NCI-H128 (cell line): ENCODE measurements around the gene CACUL1.
"Not testable (repeated sequence)": the region's sequence is repeated elsewhere in the genome, so short reads cannot be mapped to it uniquely, and the experiment has no call there.

Experiments
- DNase-seq: peaks from one replicate; lab custom pipeline; 2025; ENCODE audit not compliant: unreplicated experiment; lab: John Stamatoyannopoulos, UW

Gene CACUL1

GRCh38 chr10:118754556-118755423 lies at the start of gene CACUL1:
Gene CACUL1 (minus strand): TSS chr10:118754970. CDS start chr10:118754762, 208 bp downstream.
- DNase-seq, result peak; percentile 94

DNA sequence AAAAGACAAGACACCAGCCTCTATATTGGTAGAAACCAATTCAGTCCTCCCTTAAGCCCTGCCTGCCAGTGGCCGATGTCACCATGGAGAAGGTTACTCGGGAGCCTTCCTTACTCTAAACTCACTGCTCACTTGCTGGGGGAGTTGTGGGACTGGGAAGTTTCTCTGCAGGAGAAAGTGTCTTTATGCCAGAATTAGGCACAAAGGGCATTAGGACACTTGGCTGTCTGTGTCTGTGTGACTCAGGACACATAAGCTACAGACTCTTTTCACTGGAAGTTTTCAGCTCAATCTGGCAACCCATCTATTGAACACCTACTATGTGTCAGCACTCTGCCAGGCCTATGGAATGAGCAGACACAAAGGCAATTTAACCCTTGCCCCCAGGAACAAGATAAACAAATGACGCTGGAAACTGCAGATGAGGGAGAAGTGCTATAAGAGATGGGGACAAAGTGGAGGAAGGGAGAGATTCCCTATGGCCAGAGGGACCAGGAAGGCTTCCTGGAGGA lies 49.5 kb upstream of the CACUL1 start:
- no peak for DNase-seq

DNA sequence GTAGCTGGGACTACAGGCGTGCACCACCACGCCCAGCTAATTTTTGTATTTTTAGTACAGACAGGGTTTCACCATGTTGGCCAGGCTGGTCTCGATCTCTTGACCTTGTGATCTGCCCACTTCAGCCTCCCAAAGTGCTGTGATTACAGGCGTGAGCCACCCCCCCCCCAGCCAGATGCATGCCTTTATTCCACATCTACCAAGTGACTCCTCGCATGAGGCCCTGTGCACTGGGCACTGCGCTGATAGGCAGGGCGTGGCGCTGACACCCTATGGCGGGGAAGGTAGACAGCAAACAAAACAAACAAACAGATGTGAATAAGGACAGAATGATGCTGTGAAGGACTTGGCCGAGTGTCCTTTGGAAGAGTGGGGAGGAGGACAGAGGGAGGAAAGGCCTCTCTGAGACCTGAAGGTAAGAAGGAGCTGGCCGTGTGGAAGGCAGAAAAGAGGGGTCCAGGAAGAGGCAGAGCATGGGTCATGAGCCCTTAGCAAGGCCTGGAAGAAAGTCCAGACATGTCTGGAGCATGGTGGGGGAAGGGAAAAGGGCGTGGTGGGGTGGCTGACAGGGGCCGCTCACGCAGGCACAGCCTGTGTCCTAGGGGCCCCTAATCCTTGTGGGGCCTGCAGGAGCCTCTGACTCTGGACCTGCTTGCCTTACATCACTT lies 47.5 kb upstream of the CACUL1 start:
- DNase-seq, result no peak

- no peak for DNase-seq
Measured at GRCh38 chr10:118800920-118801319, 46.1 kb upstream of the CACUL1 start.

GRCh38 chr10:118799777-118800176 lies 45.0 kb upstream of the CACUL1 start:
- DNase-seq, result no peak

- DNase-seq, result no peak
Measured at GRCh38 chr10:118798231-118798662, 43.5 kb upstream of the CACUL1 start.

GRCh38 chr10:118794971-118795370 lies 40.2 kb upstream of the CACUL1 start:
- DNase-seq, result not testable (repeated sequence)

GRCh38 chr10:118793545-118793944 lies 38.8 kb upstream of the CACUL1 start:
- DNase-seq, result no peak

DNA sequence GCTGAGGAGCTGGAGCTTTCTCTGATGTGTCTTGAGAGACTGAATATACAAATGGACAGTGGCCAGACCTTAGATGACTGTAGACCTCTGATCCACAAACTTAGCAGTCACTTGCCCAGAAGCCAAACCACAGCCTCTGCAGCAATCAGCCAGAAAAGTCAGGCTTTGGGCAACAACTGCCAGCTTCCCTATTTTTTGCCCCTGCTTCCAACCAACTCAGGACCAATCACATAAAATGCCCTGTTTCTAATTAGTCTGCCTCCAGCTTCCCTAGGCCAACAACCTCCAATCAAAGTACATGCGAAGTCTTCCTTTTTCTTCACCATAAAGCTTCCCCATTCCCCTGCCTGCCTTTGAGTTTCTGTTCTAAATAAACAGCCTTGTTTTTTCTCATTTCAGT lies 37.8 kb upstream of the CACUL1 start:
- no peak for DNase-seq

DNA sequence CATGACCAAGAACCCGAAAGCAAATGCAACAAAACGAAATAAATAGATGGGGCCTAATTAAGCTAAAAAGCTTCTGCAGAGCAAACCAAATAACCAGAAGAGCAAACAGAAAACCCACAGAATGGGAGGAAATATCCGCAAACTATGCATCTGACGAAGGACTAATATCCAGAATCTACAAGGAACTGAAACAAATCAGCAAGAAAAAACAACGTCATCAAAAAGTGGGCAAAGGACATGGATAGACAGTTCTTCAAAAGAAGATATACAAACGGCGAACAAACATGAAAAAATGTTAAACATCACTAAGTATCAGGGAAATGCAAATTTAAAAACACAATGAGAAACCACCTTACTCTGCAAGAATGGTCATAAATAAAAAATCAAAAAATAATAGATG lies 35.3 kb upstream of the CACUL1 start:
- DNase-seq, result no peak

DNA sequence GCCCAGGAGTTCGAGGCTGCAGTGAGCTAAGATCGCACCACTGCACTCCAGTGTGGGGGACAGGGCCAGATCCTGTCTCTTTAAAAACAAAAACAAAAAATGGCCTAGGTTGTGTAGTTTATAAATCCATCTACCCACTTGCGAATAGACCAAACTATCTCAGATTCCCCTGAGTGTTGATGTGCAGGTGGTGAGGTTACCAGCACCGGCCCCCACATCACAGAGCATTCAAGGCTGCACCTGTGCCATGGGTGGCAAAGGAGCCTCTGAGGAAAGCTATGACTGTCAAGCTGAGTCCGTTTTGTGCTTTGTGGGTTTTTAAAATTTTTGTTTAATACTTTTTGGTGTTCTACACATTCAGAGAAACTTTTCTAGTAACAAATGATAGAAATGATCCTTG lies 30.8 kb upstream of the CACUL1 start:
- no peak for DNase-seq

- no peak for DNase-seq
Measured at GRCh38 chr10:118783776-118784545, 29.2 kb upstream of the CACUL1 start.

GRCh38 chr10:118782916-118783465 lies 28.2 kb upstream of the CACUL1 start:
- DNase-seq, result not testable (repeated sequence)

DNA sequence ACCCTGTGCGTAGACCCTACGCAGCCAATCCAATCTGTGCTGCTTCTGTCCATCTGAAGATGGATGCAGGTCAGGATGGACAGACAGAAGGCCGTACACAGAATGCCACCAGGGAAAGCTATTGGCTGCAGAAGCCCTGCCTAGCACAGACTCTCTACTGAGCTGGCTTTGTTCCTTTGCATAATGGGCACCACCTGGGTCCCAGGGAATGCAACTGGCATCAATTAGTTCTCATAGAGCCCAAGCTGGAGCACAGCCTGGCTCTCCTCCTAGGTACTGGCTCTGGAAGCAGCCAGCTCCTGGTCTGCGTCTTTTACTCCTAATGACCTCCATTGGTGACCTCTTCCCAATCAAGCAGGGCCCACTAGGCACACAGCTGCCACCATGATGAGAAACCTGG lies 26.8 kb upstream of the CACUL1 start:
- no peak for DNase-seq

GRCh38 chr10:118778727-118779126 lies 24.0 kb upstream of the CACUL1 start:
- no peak for DNase-seq

GRCh38 chr10:118776960-118777359 lies 22.2 kb upstream of the CACUL1 start:
- no peak for DNase-seq

GRCh38 chr10:118776033-118776432 lies 21.3 kb upstream of the CACUL1 start:
- no peak for DNase-seq

DNA sequence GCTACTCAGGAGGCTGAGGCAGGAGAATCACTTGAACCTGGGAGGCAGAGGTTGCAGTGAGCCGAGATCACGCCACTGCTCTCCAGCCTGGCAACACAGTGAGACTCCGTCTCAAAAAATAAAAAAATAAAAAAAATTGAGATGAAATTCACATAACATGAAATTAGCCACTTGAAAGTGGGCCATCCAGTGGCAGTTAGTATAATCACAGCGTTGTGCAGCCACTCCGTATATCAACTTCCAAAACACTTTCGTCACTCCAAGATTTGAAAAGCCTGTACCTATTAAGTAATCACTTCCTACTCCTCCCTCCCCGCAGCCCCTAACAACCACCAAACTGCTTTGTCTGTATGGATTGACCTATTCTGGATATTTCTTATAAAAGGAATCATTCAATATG lies 20.7 kb upstream of the CACUL1 start:
- DNase-seq, result no peak

DNA sequence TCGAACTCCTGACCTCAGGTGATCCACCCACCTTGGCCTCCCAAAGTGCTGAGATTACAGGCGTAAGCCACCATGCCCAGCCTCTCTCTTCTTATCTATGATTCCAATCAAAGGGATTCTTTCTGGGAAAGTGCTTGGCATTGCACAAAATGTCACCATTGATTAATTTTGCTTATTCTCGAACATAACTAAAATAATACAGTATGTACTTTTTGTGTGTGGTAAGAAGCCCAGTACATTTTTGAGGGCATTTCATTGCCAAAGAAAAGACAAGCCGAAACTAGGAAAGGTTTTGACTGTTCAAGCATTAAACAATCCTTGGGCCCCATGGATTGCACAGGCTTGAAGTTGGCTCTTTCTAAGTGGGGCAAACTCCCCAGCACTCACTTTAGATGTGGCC lies 18.3 kb upstream of the CACUL1 start:
- no peak for DNase-seq

GRCh38 chr10:118771976-118772375 lies 17.2 kb upstream of the CACUL1 start:
- no peak for DNase-seq
